K562 (cell line): Measurements from ENCODE around the gene ROBO2. TPM values are rescaled to one million over a fixed set of nuclear protein-coding genes. Genes with fewer than 3 reads are reported as not detected.

Experiments used
- ATAC-seq: fragments of 200-7000 bp; cut with Tn5 transposase; 3 replicates; pipeline ENCODE4 v1.9.1; 2020; ENCODE audit warnings: moderate library complexity
- BruUV-seq: library from RNA; stranded (reverse); fragments of 400-500 nt; replicated peaks from 2 replicates; lab custom pipeline; 2021; lab: Mats Ljungman, UMichigan
- CTCF ChIA-PET: fragments of 300-600 bp; formaldehyde crosslinking; extraction: SDS; loops from one replicate; lab custom pipeline; 2021; ENCODE audit warnings: low intra/inter-chr PET ratio; lab: Yijun Ruan, JAX
- POLR2A ChIA-PET: fragments of 300-600, 350-650 bp; sonication (Branson Sonifier 250); formaldehyde crosslinking; extraction: SDS; loops from one replicate; lab custom pipeline; 2021; ENCODE audit warnings: antibody characterized with exemption, inconsistent platforms; lab: Yijun Ruan, JAX
- DNase-seq, 4 experiments: peaks; one replicate each; pipeline versions ENCODE4 v3.0.0 to v3.0.0-alpha.2; 2011 to 2018; ENCODE audit warnings: low spot score in 3 of 4, mixed read lengths in 3 of 4; ENCODE audit errors: extremely low read depth in 1 of 4
- FAIRE-seq: peaks from 2 replicates; lab custom pipeline; 2011; peaks lifted over from hg19 to GRCh38; lab: Jason Lieb, UNC
- H2AFZ ChIP-seq: 2 replicates; pipeline ENCODE4 v1.6.0; 2011; ENCODE audit warnings: low read depth, low read length, control low read depth, inconsistent platforms
- H3K27ac ChIP-seq: fragments of 200-600 bp; 3 replicates; pipeline ENCODE4 v1.8.0; 2011; ENCODE audit warnings: low read depth, mild to moderate bottlenecking, control low read depth, inconsistent platforms, low read length, moderate library complexity, mixed read lengths; ENCODE audit errors: extremely low read depth
- H3K27me3 ChIP-seq, 2 experiments: fragments of 300-600 bp in 1 of 2; 2 replicates in 1 of 2; 3 replicates in 1 of 2; pipeline versions ENCODE4 v1.6.0 to v1.8.0; 2011; ENCODE audit warnings: inconsistent platforms in 2 of 2, low read length in 2 of 2, mild to moderate bottlenecking in 1 of 2, mixed read lengths in 1 of 2, moderate library complexity in 1 of 2; ENCODE audit not compliant: control insufficient read depth in 2 of 2, insufficient read depth in 2 of 2
- H3K36me3 ChIP-seq: fragments of 300-600 bp; 3 replicates; pipeline ENCODE4 v1.8.0; 2011; ENCODE audit warnings: mild to moderate bottlenecking, low read length, inconsistent platforms; ENCODE audit not compliant: control insufficient read depth, insufficient read depth
- H3K4me1 ChIP-seq, 2 experiments: fragments of 200-600 bp in 1 of 2; replicated peaks in 1 of 2; 2 replicates in 1 of 2; 3 replicates in 1 of 2; pipeline versions ENCODE4 v1.5.1 to v1.8.0; 2011; ENCODE audit warnings: inconsistent platforms in 2 of 2, low read length in 2 of 2, mild to moderate bottlenecking in 1 of 2, mixed read lengths in 1 of 2, moderate library complexity in 1 of 2; ENCODE audit not compliant: control insufficient read depth in 2 of 2, insufficient read depth in 2 of 2
- H3K4me2 ChIP-seq: 2 replicates; pipeline ENCODE4 v1.6.1; 2011; ENCODE audit warnings: low read length, control low read depth, inconsistent platforms, mixed read lengths; ENCODE audit not compliant: insufficient read depth
- H3K4me3 ChIP-seq: fragments of 200-600 bp; sonication (generic), shearing (Covaris generic); 2 replicates; pipeline ENCODE4 v1.5.1; 2016; ENCODE audit warnings: control low read depth, inconsistent platforms
- H3K79me2 ChIP-seq: fragments of 200-600 bp; 3 replicates; pipeline ENCODE4 v1.8.0; 2011; ENCODE audit warnings: low read length, inconsistent platforms; ENCODE audit not compliant: control insufficient read depth, insufficient read depth
- H3K9ac ChIP-seq, 2 experiments: 2 replicates each; pipeline versions ENCODE4 v1.6.0 to v1.6.1; 2011; ENCODE audit warnings: low read depth in 2 of 2, low read length in 2 of 2, control low read depth in 1 of 2, inconsistent platforms in 1 of 2, mild to moderate bottlenecking in 1 of 2, mixed read lengths in 1 of 2; ENCODE audit not compliant: insufficient read depth in 1 of 2
- H3K9me1 ChIP-seq: one replicate; pipeline ENCODE4 v1.6.0; 2011; ENCODE audit warnings: inconsistent platforms, mild to moderate bottlenecking, low read length, moderate library complexity; ENCODE audit not compliant: control insufficient read depth, insufficient read depth
- H3K9me3 ChIP-seq: replicated peaks from 2 replicates; pipeline ENCODE4 v1.5.1; 2011; ENCODE audit warnings: low read depth, low read length, inconsistent platforms; ENCODE audit not compliant: control insufficient read depth, insufficient read depth
- H4K20me1 ChIP-seq: replicated peaks from 2 replicates; pipeline ENCODE4 v1.6.1; 2011; ENCODE audit warnings: low read length, inconsistent platforms, mixed read lengths; ENCODE audit not compliant: control insufficient read depth, insufficient read depth
- BDP1 ChIP-seq: IDR thresholded peaks from 3 replicates; pipeline ENCODE4 v1.6.1; 2011; ENCODE audit not compliant: insufficient read length, insufficient read depth
- BRF2 ChIP-seq: IDR thresholded peaks from 3 replicates; pipeline ENCODE4 v1.6.1; 2011; ENCODE audit warnings: borderline replicate concordance, mild to moderate bottlenecking; ENCODE audit not compliant: insufficient read length, insufficient read depth
- C11orf30 ChIP-seq: fragments of 450-650 bp; IDR thresholded peaks from 2 replicates; pipeline ENCODE4 v1.6.1; 2016; ENCODE audit warnings: low read depth, mild to moderate bottlenecking
- CBFB ChIP-seq: sonication (generic); formaldehyde crosslinking; IDR thresholded peaks from 2 replicates; pipeline ENCODE4 v1.4.0; 2020; ENCODE audit warnings: mild to moderate bottlenecking, missing genetic modification reagents
- CXXC5 ChIP-seq: fragments of 250-450 bp; sonication (Bioruptor Pico); IDR thresholded peaks from 2 replicates; pipeline ENCODE4 v1.8.0; 2022; ENCODE audit warnings: inconsistent platforms, mild to moderate bottlenecking, moderate library complexity
- ESRRB ChIP-seq: fragments of 250-450 bp; sonication (Bioruptor Pico); IDR thresholded peaks from 2 replicates; pipeline ENCODE4 v1.5.0; 2020; ENCODE audit warnings: mild to moderate bottlenecking, moderate library complexity, borderline replicate concordance
- GATA2 ChIP-seq: sonication (generic); formaldehyde crosslinking; IDR thresholded peaks from 2 replicates; pipeline ENCODE4 v1.4.0; 2020; ENCODE audit warnings: mild to moderate bottlenecking, missing genetic modification reagents
- LEF1 ChIP-seq: fragments of 450-650 bp; IDR thresholded peaks from 2 replicates; pipeline ENCODE4 v1.6.1; 2016; ENCODE audit warnings: mild to moderate bottlenecking
- MCM7 ChIP-seq, 2 experiments: fragments of 450-650 bp; IDR thresholded peaks; 2 replicates each; pipeline ENCODE4 v1.6.1; 2016 to 2018
- NCOA4 ChIP-seq: fragments of 450-650 bp; IDR thresholded peaks from 2 replicates; pipeline ENCODE4 v1.6.1; 2018; ENCODE audit warnings: mild to moderate bottlenecking; ENCODE audit not compliant: partially characterized antibody
- PML ChIP-seq: IDR thresholded peaks from 2 replicates; pipeline ENCODE4 v1.6.1; 2012; ENCODE audit warnings: low read length, inconsistent platforms
- POLR2G ChIP-seq: fragments of 200-400 bp; formaldehyde crosslinking; IDR thresholded peaks from 2 replicates; pipeline ENCODE4 v1.6.1; 2017; ENCODE audit warnings: low read depth, mild to moderate bottlenecking, antibody characterized with exemption, low read length, moderate library complexity
- SRF ChIP-seq, 2 experiments: fragments of 250-450, 450-650 bp in 1 of 2; sonication (Bioruptor Pico) in 1 of 2; sonication (generic) in 1 of 2; formaldehyde crosslinking; IDR thresholded peaks; 2 replicates each; pipeline versions ENCODE4 v1.5.0 to v1.5.1; 2020 to 2022; ENCODE audit warnings: mild to moderate bottlenecking in 1 of 2, missing genetic modification reagents in 1 of 2
- SRSF9 ChIP-seq: fragments of 200-400 bp; formaldehyde crosslinking; IDR thresholded peaks from 2 replicates; pipeline ENCODE4 v1.6.1; 2017; ENCODE audit warnings: low read depth, low read length, borderline replicate concordance
- ZBTB17 ChIP-seq: fragments of 450-650 bp; formaldehyde crosslinking; IDR thresholded peaks from 2 replicates; pipeline ENCODE4 v1.4.0; 2020; ENCODE audit warnings: mild to moderate bottlenecking
- ZKSCAN8 ChIP-seq: fragments of 200-800 bp; sonication (Bioruptor generic); IDR thresholded peaks from 2 replicates; pipeline ENCODE4 v1.6.1; 2016; ENCODE audit warnings: missing genetic modification characterization, missing compliant biosample characterization
- WGBS: fragments of 100-300 bp; shearing (Covaris generic); methylation state at CpG from one replicate; pipeline ENCODE4 v1.1.6; 2016; ENCODE audit warnings: low coverage, mixed read lengths; ENCODE audit not compliant: insufficient coverage; ENCODE audit errors: missing lambda C conversion rate; 5-methylcytosine and 5-hydroxymethylcytosine counted together
- in situ Hi-C: fragments of 300-500 bp; cut with MboI; formaldehyde crosslinking; loops from 4 replicates; pipeline ENCODE4 v1.15.0; 2018; ENCODE audit warnings: inconsistent platforms, mixed read lengths
- intact Hi-C: fragments of 100-400 bp; cut with micrococcal nuclease; formaldehyde crosslinking; loops from 2 replicates; pipeline ENCODE4 v1.14.2; 2022
- polyA plus RNA-seq, 8 experiments: library from polyadenylated mRNA; depleted of rRNA in 4 of 8; stranded (reverse) in 5 of 8; unstranded in 3 of 8; fragments of >200 nt; fragmentation: Nextera tagmentation in 2 of 8; fragmentation: Illumina TruSeq in 1 of 8; extraction: Ambion mirVana in 2 of 8; extraction: Trizol in 1 of 8; gene quantifications; 2 replicates each; pipeline versions ENCODE4 v1.2.1 to v1.2.3, GENCODE V29; 2011 to 2014; ENCODE audit warnings: inconsistent platforms in 1 of 8, missing spikeins in 1 of 8
- total RNA-seq, 7 experiments: library from RNA; depleted of rRNA in 6 of 7; stranded (reverse); fragments of >200 nt in 6 of 7; fragmentation: Illumina TruSeq in 2 of 7; extraction: Trizol in 2 of 7; gene quantifications; 2 replicates each; pipeline versions ENCODE4 v1.2.1 to v1.2.3, GENCODE V29; 2011 to 2021; ENCODE audit warnings: low replicate concordance in 1 of 7
- TF ChIP-seq, protein P1 (sequence below): fragments of 250-450 bp; sonication (Bioruptor Pico); IDR thresholded peaks from 2 replicates; pipeline ENCODE4 v1.5.0; 2021

The ROBO2 gene
- total and polyA plus RNA-seq, 9 of the 15 experiments (the other 6 are each of a cell fraction or from before 2014, with no cell fraction given) = 0.84 to 3.0 (median 1.7) TPM

- H3K9me3 ChIP-seq = no peaks in the 10 kb centered on the region; the same call in 1 of the 2 replicates
- no peak overlapping the region for H3K4me2 ChIP-seq
- no peaks in the 10 kb centered on the region for H3K36me3 ChIP-seq
- H3K27ac ChIP-seq = no peak overlapping the region
- BruUV-seq = no TSS peak
- no peak overlapping the region for H3K9ac ChIP-seq
- TF ChIP-seq NCOA4 = no peak
- no peak for TF ChIP-seq MCM7 (IDR thresholded peaks at IDR 0.05)
- ATAC-seq (no peak), FAIRE-seq (no peak), DNase-seq (no peak)
- ChIA-PET POLR2A (no interaction called here), CTCF (no interaction called here)
- no peaks in the 10 kb centered on the region; the same call in 2 of the 3 replicates for H3K79me2 ChIP-seq
- no peaks in the 10 kb centered on the region for H3K9me1 ChIP-seq
- in situ Hi-C loops (no loop called here), intact Hi-C loops (no loop called here)
- WGBS = 50% methylated on average over 1 of the region's 1 CpG
- H3K27me3 ChIP-seq = no peaks in the 10 kb centered on the region
- H3K4me3 ChIP-seq = no peak overlapping the region
- H3K4me1 ChIP-seq = no peaks in the 10 kb centered on the region
- no peaks in the 10 kb centered on the region for H4K20me1 ChIP-seq
- H2AFZ ChIP-seq = no peak overlapping the region
Observed at GRCh38 chr3:77059354-77059753, 19.5 kb downstream of the ROBO2 start.

DNA sequence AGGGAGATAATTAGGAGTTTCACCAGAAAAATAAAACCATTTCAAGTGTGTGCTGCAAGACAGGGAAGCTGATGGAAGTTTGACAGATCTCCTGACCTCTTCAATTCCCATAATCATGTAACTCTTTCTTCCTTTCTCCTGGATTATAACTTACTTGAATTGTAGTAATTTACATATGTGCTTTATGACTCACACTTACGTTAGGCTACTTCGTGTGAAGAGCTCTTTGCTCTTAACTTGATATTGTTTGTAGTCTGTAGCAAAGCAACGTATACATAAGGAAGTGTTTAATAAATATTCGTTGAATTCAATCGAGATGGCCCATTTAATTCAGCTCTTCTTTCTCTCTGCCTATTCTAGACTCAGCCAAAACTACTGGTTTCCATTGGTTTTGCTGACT lies 23.5 kb downstream of the ROBO2 start:
- POLR2A ChIA-PET = no interaction called here
- ATAC-seq (no peak), FAIRE-seq (no peak), DNase-seq (no peak)
- no peak overlapping the region for H3K4me3 ChIP-seq
- CTCF ChIA-PET = no interaction called here
- H3K36me3 ChIP-seq = no peaks in the 10 kb centered on the region
- H3K4me2 ChIP-seq = no peak overlapping the region
- H3K9ac ChIP-seq = no peak overlapping the region
- no peaks in the 10 kb centered on the region for H3K27me3 ChIP-seq
- no peak overlapping the region for H3K27ac ChIP-seq
- intact Hi-C loops (no loop called here), in situ Hi-C loops (no loop called here)
- no peaks in the 10 kb centered on the region for H3K9me1 ChIP-seq
- no peaks in the 10 kb centered on the region for H4K20me1 ChIP-seq
- BruUV-seq = no TSS peak
- no peaks in the 10 kb centered on the region for H3K4me1 ChIP-seq
- H3K9me3 ChIP-seq = no peaks in the 10 kb centered on the region; the same call in 1 of the 2 replicates
- WGBS = 27% methylated on average over 5 of the region's 5 CpGs
- H2AFZ ChIP-seq = no peak overlapping the region
- no peaks in the 10 kb centered on the region for H3K79me2 ChIP-seq
- TF ChIP-seq C11orf30 (no peak), BRF2 (no peak), PML (no peak), ZKSCAN8 (no peak), POLR2G (no peak), CBFB (CRISPR knock-in tag) (no peak), ZBTB17 (no peak), BDP1 (no peak), CXXC5 (no peak), ESRRB (CRISPR knock-in tag) (no peak), LEF1 (no peak), SRF (CRISPR knock-in tag; IDR thresholded peaks at IDR 0.05) (no peak), GATA2 (CRISPR knock-in tag) (no peak), SRSF9 (no peak)
- TF ChIP-seq, protein P1, sequence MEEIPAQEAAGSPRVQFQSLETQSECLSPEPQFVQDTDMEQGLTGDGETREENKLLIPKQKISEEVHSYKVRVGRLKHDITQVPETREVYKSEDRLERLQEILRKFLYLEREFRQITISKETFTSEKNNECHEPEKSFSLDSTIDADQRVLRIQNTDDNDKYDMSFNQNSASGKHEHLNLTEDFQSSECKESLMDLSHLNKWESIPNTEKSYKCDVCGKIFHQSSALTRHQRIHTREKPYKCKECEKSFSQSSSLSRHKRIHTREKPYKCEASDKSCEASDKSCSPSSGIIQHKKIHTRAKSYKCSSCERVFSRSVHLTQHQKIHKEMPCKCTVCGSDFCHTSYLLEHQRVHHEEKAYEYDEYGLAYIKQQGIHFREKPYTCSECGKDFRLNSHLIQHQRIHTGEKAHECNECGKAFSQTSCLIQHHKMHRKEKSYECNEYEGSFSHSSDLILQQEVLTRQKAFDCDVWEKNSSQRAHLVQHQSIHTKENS (CRISPR knock-in tag) = no peak
